CD4-positive, alpha-beta T cell treated with Interleukin-15 for 4 hours (primary cell): ENCODE measurements around the gene GNAL.
"Not testable (repeated sequence)": the region's sequence is repeated elsewhere in the genome, so short reads cannot be mapped to it uniquely, and the experiment has no call there.

ENCODE experiments used
- DNase-seq: peaks from one replicate; pipeline ENCODE4 v3.0.0-alpha.2; 2020; ENCODE audit warnings: low spot score

Gene GNAL

DNA sequence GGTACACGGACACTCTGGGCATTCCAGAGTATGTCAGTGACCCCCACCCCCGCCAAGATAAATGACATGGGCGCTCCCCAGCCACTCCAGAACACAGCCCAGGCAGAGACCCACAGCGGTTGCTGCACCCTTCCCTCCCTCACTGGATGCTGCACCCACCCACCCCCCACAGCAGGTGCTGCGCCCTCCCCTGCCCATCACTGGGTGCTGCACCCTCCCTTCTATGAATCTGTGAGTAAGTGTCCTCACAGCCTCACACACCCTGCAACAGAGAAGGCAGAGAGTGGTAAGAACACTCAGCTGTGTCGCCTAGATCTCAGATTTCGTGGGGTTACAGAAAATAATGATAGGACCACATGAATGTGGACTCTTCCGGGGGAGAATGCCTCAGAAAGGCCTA lies 185.6 kb downstream of the GNAL start:
- no peak for DNase-seq

DNA sequence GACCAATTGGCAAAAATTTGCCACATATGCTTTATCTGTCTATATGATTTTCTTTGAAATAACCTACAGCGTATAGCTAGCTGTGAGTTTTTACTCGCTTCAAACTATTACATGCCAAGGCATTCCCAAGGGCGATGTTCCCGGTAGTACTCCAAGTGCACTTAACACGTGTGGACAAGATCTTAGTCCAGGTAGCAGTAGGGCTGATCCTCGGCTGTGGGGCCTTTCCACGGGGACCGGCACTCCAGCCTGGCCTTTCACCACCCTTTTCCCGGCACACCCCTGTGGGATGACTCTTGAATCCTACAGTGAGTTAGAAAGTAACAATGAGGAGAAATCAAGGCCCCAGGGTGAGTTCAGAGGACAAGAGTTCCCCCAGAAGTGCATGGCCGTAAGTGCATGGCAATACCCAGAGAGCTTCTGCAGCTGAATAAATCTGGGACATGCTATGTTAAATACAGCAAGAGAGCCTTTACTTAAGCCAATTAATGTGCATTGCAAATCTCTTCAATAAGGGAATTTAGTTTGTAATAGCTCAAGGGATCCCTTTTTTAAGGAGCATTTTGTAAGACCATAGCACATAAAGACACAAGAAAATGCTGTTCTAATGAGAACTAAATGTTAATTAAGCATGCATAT lies 188.6 kb downstream of the GNAL start:
- no peak for DNase-seq

DNA sequence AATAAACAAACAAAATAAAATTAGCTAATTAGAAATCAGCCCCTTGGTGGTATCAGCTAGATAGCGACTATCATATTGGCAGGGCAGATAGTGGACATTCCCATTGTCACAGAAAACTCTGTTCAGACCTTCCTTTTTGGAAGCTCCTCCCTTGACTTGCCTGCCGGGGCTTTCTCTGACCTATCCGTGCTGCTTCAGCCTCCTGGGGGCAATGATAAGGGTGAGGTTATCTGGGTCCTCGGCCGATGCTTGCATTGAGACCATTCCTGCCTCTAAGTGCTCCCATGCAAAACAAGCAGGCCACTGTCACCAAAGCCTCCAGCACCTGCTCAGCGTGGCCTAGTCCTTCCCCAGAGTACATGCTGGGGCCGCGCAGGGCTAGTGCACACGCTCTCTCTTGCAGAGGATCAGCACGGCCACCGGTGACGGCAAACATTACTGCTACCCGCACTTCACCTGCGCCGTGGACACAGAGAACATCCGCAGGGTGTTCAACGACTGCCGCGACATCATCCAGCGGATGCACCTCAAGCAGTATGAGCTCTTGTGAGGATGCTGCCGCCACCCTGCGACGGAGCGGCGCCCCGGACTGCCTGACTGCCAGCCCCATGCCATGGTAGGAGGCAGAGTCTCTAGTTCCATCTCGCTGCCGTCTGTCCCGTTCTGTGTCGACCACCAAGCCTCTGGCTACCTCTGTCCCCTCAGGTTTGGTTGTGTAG lies 191.7 kb downstream of the GNAL start:
- no peak for DNase-seq

DNA sequence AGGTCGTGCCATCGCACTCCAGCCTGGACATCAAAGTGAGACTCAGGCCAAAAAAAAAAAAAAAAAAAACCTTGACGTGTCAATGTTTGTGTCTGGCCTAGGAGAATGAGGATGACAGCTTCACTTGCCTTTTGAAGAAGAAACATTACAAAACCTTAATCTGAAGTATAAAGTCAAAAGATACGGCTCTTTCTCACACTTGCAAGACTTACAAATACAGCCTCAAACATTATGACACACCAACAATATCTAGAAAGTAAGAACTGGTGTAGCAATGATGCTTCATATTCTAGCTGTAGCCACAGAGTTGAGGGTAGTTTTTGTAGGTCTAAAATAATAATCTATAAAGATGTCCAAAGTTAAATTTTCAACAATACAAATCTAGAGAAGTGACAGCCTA lies 193.6 kb downstream of the GNAL start:
- no peak for DNase-seq

DNA sequence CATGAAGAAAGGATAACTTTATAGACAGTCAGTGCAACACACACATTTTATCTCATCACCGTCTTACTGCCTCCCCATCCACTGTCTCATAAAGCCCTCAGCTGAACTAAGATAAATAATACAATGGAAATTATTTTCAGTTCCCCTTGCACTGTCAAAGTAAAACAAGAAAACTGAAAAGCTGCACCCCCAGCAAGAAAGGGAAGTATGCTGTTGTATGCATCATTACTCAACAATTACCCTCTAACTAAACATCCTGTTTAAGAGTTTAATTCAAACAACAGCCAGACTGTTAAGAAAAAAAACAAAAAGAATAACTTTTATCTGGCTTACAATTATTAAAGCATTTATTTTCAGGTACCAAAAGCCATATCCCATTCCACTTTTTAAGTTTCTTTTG lies 194.1 kb downstream of the GNAL start:
- no peak for DNase-seq

DNA sequence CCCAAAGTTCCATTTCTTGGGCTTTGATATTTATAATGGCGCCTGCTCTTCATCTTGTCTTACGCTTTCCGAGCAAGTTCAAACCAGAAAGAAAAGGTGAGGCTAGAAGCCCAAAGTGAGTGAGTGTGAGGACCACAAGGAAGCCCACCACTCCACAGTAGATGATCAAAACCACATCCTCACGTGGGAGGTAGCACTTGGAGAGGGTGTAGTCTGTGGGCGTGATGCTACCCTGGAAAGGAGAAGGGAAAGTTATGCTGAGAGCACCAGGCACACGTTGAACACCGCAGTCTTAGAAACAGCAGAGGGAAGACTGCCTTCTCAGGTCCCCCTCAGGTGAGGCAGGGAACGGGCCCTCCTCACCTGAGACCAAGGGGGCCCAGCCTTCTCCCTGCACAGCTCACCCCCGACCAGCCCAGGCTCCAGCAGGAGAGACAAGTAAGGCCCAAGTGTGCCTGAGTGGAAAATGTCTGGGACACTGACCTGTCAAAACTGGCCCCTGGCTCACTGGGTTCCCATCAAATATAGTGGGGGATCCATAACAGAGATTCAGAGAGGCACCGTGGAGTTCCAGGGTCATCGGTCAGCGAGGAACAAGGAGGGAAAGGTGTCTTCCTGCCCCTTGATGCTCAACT lies 195.4 kb downstream of the GNAL start:
- no peak for DNase-seq

- DNase-seq: no peak
Measured at GRCh38 chr18:11885278-11885947, 196.3 kb downstream of the GNAL start.

DNA sequence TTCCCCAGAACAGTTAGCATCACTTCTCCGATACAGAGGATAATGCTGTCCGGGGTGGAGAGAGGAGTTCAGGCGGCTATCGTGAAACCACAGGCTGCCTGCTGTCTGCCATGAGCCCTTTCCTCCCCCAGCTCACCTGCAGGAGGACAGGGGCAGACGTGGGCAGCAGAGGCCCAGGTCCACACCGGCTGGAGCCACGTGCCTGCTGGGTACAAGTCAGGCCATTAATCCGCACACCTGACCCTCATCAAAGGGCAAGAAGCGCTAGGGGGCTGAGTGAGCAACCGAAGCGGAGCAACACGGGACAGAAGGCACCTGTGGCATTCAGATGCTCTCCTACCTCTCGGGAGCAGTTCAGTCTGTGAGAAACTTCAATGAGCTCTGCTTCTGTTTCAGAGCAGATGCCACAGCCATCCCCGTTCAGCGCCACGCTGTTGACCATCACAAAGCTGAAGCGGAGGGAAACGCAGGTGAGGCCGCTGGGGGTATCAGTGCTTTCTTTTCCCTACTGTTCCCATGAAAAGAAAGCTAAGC lies 197.6 kb downstream of the GNAL start:
- no peak for DNase-seq

- no peak for DNase-seq
Measured at GRCh38 chr18:11887328-11888128, 198.5 kb downstream of the GNAL start.

GRCh38 chr18:11888726-11889125 lies 199.7 kb downstream of the GNAL start:
- no peak for DNase-seq

DNA sequence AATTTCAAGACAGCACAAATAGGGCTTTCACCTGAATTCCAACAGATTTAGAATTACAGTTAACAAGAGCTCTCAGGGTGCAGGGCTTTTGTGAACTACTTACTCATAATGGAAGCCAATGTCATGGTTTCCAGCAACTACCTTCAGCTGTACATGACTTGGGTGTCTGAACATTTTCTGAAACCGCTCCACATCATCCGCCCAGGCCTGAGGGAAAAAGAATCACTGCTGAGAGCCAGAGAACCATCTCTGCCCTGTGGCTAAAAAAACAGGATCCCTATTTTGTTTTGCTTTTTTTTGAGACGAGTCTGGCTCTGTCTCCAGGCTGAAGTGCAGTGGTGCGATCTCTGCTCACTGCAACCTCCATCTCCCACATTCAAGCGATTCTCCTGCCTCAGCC lies 200.2 kb downstream of the GNAL start:
- no peak for DNase-seq

DNA sequence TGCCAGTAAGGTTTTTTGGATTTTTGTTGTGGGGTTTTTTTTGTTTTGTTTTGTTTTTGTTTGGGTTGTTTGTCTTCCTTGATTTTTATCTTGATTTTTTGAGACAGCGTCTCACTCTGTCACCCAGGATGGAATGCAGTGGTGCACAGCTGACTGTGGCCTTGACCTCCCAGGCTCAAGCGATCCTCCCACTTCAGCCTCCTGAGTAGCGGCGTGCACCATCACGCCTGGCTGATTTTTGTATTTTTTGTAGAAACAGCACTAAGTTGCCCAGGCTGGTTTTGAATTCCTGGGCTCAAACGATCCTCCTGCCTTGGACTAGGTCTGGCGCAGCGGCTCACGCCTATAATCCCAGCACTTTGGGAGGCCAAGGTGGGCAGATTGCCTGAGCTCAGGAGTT lies 202.7 kb downstream of the GNAL start:
- DNase-seq: no peak

GRCh38 chr18:11892438-11892837 lies 203.4 kb downstream of the GNAL start:
- not testable (repeated sequence) for DNase-seq

- DNase-seq: no peak
Measured at GRCh38 chr18:11897781-11898180, 208.7 kb downstream of the GNAL start.

DNA sequence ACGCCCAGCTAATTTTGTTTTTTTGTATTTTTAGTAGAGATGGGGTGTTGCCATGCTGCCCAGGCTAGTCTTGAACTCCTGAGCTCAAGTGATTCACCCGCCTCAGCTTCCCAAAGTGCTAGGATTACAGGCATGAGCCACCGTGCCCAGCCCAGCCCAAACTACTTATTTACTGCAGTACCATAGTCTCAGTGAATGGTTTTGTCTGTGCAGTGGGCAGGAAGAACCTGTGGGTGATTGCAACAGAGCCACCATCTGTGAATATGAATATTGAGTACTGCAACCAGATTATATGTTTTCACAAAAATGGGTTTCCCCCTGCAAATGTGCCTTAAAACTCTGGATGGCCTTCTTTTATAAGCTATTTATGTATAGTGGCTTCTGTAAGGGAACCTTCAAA lies 210.0 kb downstream of the GNAL start:
- DNase-seq: no peak

DNA sequence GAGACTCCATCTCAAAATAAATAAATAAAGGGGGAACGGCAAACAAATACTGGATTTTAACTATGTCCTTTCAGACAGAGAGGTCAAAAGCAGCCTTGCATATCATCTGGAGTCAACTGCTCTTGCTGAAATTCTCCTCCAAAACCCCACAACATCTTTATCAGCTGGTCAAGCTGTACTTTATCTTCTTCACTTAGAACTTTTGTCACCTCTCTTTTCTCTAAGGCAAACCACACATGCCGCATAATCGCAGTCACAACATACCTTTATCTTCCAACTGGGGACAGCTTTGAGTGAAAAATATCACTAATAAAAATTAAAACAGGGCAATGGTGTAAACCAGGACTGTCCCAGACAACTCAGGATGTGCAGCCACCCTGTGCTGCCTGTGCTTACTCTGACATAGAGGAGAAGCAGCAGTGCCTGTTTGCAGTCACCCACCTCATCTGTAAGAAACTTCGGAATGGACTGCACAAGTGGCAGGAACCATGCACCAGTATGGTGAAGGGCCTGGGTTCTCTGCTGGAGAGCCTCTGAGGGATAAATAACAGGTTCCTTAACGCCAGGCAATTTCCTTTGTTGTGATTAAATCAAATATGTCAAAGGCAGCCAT lies 212.9 kb downstream of the GNAL start:
- no peak for DNase-seq

- no peak for DNase-seq
Measured at GRCh38 chr18:11902522-11903292, 213.6 kb downstream of the GNAL start.

DNA sequence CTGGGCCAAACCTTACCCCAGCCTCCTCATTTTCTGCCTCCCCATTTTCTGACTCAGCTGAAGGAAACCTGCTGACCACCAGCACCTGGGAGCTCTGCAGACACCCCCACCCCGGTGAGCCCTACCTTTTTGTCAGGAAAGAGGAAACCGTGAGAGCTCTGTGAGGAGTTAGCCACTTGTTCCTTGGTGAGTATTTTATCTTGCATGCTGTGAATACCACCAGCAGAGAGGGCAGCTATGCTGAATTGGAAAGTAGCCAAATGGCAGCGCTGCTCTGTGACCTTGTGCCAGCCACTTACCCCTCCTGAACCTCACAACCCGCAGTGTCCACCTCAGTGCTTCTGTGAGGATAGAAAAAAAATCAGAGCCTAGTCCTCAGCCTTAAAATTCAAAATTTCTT lies 216.5 kb downstream of the GNAL start:
- DNase-seq: no peak

DNA sequence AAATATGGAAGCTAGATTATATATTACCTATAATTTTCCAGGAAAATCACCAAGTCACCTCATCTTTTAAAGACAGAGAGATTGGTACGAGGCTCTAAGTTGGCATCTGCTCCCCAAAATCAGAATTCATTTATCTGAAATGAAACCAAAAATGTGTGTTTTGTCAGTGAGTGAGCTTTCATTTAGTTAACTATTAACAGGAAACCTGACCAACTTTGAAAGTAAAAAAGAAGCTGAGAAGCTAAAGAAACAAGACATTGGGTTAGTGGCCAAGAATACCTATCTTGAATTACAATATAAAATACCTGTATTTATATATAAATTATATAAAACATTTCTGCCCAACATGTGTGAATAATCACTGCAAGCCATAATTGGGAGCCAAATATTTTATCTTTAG lies 217.1 kb downstream of the GNAL start:
- DNase-seq: no peak
